Activated T-cell treated with anti-CD3 and anti-CD28 coated beads for 48 hours (primary cell): ENCODE data around the gene JARID2.

Source experiments
- DNase-seq: peaks from one replicate; pipeline ENCODE4 v3.0.0-alpha.2; 2020; ENCODE audit warnings: low read depth

Gene JARID2

DNA sequence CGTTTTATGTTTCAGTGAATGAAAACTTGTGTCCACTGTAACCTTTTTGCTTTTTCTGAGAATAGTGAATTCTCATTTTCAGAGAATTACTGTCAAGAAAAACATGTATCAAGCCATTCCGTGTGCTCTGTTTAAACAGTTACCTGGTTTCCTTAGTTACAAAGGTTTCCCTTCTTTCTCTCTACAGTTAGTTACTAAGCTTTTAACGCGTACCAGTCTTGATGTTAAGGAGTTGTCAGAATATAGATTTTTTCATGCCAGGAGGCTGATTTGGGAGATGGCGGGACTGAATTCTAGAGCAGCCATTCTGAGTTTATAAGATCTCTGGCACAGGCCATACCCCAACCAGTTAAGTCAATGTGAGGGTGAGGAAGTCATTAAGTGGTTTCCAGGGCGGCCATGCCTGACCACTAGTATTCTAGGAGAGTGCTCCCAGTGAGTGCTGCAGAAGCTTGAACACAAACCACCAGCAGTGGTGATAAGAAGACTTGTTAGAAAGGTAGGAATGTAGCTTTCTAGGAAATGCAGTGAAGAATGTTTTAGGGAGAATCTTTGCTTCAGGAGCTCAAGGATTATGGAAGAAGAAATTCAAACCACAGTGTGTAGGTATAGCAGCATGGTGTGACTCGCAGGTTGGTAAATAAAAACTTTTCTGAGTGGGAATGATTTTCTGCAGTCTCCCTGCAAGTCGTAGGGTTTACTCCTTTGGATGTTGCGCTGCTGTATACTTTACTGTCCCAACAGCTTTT, 112.9 kb downstream of the JARID2 start:
- DNase-seq: no peak

- DNase-seq: no peak
Observed at GRCh38 chr6:15359335-15359862, 113.5 kb downstream of the JARID2 start.

- DNase-seq: no peak
Observed at GRCh38 chr6:15360300-15360699, 114.4 kb downstream of the JARID2 start.

DNA sequence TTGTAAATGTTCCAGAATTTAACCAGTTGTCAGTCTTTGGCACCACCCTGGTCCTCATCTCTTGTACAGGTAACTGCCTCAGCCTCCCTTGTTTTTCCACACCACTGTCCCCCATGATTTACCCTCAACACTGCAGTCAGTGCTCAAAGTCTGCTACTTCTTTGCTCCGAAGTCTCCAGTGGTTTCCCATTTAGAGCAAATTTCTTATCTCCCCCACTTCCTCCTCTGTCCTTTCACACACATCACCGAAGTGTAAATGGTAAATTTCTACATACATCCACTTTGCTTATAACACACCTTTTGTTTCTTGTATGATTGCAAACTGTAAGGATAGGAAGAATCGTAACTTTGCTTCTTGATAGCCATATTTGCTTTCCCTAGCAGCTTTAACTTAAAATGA, 115.3 kb downstream of the JARID2 start:
- DNase-seq: no peak

GRCh38 chr6:15362274-15363160, 116.6 kb downstream of the JARID2 start:
- no peak for DNase-seq

DNA sequence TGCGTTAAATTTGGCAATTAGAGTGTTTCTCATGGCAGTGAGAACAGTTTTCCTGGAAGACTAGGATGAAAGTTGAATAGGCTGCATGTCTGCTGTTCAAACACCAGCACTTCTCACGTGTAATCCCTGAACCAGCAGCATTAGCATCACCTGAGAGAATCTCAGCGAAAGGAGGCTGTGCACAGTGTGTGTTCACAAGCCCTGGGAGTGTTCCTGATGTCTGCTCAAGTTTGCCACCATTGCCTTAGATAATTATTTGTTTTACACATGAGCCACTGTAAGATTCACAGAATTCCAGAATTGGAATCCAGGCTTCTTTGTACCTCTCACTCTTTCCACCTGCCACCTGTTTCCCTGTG, 117.3 kb downstream of the JARID2 start:
- no peak for DNase-seq

DNA sequence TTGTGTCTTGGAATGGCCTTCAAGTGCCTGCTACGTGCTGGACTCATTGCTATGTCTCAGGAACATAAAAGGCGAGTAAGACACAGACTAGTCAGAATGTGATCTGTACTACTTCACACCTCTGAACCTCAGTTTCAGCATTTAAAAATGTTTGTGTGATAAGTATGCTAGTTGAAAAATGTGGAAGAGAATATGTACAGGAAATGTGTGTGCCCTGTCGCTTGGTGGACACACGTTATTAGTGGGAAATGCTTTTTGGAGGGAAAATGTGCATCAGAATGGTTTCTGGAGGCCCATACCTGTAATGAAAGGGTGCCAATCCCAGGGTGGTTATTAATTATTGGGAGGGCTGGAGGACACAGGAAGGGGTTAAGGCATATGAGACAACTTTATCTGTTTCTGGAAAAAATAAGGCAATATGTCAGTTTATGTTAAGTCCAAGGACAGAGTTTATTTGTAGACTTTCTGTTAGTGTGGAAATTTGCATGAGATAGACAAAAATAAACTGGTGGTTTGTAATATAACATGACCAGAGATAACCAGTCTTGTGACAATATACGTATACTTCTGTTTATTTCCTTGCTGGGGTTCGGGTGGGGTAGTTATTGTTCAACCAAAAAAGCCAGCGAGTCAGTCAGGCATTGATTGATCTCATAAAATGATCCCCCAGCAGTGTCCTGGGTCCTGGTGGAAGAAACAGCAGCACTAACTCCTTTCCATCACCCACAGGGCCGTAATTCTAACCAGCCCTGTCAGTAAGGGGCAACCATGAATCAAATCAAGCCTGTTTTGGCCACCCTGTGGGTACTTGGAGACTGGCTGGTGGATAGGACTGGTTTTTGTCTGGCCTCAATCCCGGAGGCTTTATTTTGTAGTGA, 117.9 kb downstream of the JARID2 start:
- DNase-seq: no peak

DNA sequence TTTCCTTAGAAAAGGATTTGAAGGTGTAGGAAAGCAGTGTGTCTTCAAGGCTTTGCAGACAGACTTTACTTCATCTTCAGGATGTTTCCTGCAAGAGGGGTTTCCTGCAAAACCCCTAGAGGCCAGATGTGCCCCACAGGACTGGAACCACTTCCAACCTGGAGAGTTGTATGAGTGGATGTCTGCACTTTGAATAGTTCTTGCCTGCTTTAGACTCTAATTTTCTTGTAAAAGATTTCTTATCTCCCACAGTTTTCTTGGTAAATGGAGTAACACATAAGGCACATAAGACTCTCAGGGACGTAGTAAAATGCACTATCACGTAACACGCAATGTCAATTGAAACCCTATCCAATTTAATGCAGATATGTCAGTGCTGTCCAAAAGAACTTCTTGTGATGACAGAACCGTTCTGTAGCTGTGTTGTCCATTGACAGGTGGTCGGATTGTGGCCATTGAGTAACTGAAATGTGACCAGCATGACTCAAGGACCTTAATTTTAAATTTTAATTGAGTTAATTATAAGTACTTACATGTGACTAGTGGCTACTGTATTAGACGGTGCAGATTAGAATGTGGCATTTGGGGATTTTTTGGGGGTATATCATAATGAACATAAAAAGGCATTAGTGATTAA, 118.7 kb downstream of the JARID2 start:
- no peak for DNase-seq

GRCh38 chr6:15365273-15365687, 119.4 kb downstream of the JARID2 start:
- DNase-seq: no peak

- DNase-seq: no peak
Observed at GRCh38 chr6:15366003-15366535, 120.2 kb downstream of the JARID2 start.

DNA sequence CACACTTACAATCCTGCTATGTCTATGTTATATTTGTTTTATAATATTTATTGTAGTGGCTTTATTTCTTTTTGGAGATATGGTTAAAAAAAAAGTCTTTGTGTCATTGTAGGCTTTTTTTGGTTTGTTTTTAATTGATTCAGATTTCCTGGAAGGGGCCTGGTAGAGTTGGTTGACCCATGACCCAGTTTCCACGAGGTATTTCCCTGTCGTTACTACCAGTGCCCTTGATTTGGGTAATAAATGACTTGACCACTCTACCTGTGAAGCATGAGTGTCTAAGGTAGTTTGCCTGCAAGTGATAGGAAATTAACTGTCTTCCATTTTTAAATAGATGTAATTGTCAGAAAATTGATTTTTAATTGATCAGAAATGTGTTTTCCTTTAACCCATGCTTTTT, 121.0 kb downstream of the JARID2 start:
- DNase-seq: no peak

DNA sequence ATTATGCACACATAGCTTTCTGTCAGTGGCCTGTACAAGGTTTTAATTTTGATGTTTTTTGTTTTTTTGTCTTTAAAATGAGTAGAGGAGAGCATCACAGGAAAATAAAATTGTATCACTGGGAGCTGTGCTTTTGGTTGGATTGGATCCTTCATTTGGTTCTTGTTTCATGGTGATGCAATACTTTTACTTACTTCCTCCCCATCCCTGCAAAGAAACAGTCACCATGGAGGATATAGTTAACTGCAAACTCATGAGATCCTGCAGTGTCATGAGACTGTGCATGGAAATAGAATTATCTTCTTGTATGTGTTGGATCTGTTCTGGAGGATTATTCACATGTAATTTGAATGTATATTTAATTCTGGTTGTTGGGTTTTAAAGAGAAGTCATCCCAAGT, 122.3 kb downstream of the JARID2 start:
- DNase-seq: no peak

- DNase-seq: no peak
Observed at GRCh38 chr6:15368873-15369272, 123.0 kb downstream of the JARID2 start.

DNA sequence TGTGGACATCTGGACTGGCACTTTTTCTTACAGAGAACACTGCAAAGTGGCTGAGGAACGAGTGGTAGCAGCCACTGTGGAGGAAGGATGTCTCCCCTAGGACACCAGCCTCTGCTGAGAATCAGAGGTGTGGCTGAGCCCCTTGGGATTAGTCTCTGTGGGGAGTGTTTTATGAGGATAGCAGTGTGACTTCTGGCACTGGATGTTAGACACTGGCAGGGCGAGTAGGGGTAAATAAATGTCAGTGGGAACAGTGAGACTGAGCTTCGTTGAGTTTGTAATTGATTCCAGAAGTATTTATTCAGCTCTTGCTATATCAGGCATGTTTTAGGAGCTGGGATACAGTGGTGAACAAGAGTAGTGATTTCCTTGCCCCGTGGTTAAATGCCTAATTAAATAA, 124.0 kb downstream of the JARID2 start:
- no peak for DNase-seq

DNA sequence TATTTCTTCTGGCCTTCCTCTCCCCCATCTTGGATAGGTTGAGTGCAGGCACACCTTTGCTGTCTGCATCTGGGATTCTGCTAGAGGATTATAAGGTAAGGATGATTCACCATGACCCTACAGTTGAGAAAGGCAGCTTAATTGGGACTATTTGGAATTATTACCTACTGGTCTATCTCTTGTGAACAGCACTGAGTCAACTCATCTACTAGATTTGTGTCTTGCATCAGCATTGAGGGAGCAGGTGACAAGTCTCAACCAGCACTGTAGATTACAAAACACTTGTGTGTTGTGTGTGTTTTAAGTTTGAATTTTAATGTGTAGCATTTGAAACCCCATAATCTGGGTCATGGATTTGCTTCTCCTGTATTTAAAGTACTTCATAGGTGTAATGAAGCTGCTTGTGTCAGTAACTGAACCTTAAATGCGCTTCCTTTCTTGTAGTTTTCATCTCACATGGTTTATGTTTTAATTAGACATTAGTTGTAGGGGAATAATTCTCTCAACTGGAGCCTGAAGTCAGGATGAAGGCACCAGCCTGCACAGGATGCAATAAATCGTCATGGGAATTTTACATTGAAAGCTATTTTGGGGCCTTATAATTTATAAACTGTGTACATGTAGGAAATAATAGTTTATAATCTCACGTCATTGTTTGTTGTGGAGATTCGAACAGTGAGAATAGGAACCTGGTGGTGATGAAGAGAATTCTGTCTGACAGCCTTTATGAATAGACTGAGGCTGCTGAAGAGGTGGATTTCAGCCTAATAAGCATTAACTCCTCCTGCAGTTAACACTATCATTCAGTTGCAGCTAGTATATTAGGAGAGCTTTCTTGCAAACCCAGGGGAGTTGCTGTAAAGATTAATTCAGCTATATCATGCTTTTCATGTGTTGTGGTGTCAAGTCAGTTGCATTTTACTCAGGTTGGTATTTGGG, 125.1 kb downstream of the JARID2 start:
- DNase-seq: no peak

DNA sequence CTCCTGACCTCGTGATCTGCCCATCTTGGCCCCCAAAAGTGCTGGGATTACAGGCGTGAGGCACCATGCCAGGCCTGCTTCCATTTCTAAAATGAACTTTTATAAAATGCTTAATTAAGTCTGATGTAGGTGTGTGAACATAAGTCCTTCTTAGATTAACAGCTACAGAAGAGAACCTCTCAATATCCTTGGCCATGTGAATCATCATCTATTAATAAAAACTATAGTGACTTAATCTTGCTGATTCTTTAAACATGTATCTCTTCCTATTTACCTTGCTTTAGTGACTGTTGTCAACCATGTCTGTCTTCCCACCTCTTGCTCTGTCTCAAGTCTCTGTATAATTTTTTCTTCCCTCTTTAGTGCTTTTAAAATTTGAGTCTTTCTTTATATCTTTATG, 127.1 kb downstream of the JARID2 start:
- no peak for DNase-seq

- DNase-seq: no peak
Observed at GRCh38 chr6:15374119-15374518, 128.2 kb downstream of the JARID2 start.

DNA sequence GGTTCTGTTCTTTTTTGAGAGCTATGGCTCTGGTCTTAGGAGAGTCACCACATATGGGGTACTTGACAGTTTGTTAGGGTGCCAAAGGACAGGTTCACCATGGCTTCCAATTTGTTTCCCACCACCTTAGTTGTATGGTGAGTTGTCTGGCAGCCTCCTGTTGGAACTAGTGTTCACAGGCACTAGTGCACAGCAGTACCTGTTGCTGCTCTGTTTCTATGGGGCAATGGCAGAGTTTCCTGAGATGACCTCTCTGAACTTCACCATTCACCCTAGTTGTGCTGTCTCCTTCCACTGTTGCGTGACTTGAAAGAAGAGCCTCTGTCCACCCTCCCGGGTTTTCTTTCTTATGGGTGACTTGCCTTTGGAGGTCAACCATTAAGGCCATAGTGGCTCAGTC, 129.1 kb downstream of the JARID2 start:
- DNase-seq: no peak

DNA sequence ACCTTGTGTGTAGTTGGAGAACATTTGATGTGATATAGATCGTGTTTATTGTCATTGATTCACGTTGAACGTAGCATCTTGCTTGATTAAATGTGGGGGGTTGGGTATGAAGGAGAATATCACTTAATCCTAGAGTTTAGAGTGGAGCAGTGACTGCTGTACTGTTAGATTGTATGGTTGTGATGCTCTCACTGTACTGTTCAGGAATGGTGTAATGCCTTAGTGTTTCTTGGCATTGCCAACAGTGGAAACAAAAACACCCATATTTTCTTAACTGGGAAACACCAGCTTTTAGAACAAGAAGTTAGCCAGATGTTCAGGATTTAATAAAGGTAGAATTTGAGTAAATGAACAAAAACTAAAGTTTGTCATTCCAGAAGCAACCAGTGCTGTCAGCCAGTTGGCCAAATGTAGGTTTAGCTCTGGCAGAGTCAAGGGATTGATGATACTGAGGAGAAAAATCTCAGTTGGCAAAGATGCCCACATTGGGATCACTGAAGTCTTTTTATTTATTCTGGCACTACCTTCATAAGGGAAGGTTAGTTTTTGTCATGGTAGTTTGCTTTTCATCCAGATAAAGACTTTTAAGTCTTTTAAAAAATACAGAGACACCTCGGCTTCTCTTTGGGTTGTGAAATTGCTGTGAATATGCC, 129.9 kb downstream of the JARID2 start:
- DNase-seq: no peak
